Vagina (tissue), 2 donors: ENCODE results near the gene SLC39A6.

Experiments used
- POLR2AphosphoS5 ChIP-seq, 2 donors: sonication (generic); formaldehyde crosslinking; IDR thresholded peaks; one replicate each; pipeline ENCODE4 v1.9.0; 2017; ENCODE audit warnings: antibody characterized with exemption in 2 of 2, mild to moderate bottlenecking in 2 of 2, low read depth in 1 of 2; ENCODE audit not compliant: insufficient read depth in 1 of 2
- TF ChIP-seq, protein P1 (sequence below), 3 experiments: fragments of 450-650 bp in 2 of 3; fragments of 200-600 bp in 1 of 3; sonication (generic) in 1 of 3; IDR thresholded peaks; one replicate each; pipeline ENCODE4 v1.5.1; 2017 to 2019; ENCODE audit warnings: antibody characterized with exemption in 3 of 3, mild to moderate bottlenecking in 2 of 3, moderate library complexity in 2 of 3

DNA sequence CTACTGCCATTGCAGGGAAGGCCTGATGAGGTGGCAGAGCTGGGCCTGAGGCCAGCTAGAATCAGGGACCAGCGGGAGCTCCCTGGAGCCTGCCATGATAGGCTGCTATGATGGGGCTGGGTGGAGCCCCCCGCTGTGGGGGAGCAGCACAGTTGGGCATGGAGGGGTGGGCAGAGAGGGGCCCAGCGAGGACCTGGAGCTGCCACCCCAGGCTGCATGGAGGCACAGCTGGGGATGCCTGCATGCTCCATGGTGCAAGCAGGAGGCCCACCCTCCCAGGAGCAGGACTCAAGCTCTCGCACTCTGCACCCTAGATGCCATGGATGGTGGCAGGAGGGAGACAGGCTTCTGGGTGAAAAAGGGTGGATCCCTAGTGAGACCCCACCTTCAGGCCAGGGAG, 43.9 kb downstream of the SLC39A6 start:
- TF ChIP-seq, protein P1, sequence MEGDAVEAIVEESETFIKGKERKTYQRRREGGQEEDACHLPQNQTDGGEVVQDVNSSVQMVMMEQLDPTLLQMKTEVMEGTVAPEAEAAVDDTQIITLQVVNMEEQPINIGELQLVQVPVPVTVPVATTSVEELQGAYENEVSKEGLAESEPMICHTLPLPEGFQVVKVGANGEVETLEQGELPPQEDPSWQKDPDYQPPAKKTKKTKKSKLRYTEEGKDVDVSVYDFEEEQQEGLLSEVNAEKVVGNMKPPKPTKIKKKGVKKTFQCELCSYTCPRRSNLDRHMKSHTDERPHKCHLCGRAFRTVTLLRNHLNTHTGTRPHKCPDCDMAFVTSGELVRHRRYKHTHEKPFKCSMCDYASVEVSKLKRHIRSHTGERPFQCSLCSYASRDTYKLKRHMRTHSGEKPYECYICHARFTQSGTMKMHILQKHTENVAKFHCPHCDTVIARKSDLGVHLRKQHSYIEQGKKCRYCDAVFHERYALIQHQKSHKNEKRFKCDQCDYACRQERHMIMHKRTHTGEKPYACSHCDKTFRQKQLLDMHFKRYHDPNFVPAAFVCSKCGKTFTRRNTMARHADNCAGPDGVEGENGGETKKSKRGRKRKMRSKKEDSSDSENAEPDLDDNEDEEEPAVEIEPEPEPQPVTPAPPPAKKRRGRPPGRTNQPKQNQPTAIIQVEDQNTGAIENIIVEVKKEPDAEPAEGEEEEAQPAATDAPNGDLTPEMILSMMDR (IDR thresholded peaks at IDR 0.05), result no peak
- no peak for TF ChIP-seq POLR2AphosphoS5 (IDR thresholded peaks at IDR 0.05; ENCODE audit: insufficient read depth in 1 of 2, low read depth in 1 of 2)
